ENCODE results near the gene EMID1. TPM values are rescaled to one million over a fixed set of nuclear protein-coding genes. Genes with fewer than 3 reads are reported as not detected.

Gene EMID1
- total RNA-seq, 1 experiment from 2014 or later: 1.1 TPM

DNA sequence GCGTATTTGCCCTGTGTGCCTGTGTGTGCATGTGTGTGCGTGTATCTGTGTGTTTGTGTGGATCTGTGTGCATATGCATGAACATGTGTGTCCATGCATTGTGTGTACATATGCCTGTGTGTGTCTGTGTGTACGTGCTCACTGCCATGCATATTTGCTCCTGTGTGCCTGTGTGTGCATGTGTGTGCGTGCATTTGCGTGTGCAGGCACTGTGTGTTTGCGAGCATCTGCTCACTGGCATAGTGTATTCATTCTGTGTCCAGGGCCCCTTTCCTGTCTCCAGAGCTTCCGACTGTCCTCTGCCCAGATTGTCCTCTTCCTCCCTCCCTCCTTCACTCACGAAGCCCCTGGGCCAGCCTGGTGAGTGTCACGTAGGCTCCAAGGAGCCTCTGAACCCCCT lies 5.8 kb downstream of the EMID1 start:
- H2AFZ ChIP-seq: no peak overlapping the region
- no peak overlapping the region for H3K27ac ChIP-seq
- ChIA-PET POLR2A (ENCODE audit: unreplicated experiment) (no interaction called here), CTCF (no interaction called here)
- no peaks in the 10 kb centered on the region for H3K4me1 ChIP-seq (replicated peaks; ENCODE audit: insufficient read depth)
- no peak overlapping the region for H3K4me3 ChIP-seq
- H4K20me1 ChIP-seq (ENCODE audit: insufficient read depth): no peaks in the 10 kb centered on the region
- no peak for DNase-seq
- H3K79me2 ChIP-seq (ENCODE audit: low read depth): no peaks in the 10 kb centered on the region
- H3K27me3 ChIP-seq (ENCODE audit: insufficient read depth, low read depth): peaks cover 32% of the 10 kb centered on the region
- BruUV-seq (replicated peaks): no TSS peak
- H3K9me2 ChIP-seq (ENCODE audit: insufficient read depth): no peaks in the 10 kb centered on the region
- no peaks in the 10 kb centered on the region for H3K9me3 ChIP-seq (ENCODE audit: insufficient read depth, low read depth)
- no peaks in the 10 kb centered on the region for H3F3A ChIP-seq (ENCODE audit: insufficient read depth, low read depth)
- no peak overlapping the region for H3K4me2 ChIP-seq
- TF ChIP-seq, protein P1, sequence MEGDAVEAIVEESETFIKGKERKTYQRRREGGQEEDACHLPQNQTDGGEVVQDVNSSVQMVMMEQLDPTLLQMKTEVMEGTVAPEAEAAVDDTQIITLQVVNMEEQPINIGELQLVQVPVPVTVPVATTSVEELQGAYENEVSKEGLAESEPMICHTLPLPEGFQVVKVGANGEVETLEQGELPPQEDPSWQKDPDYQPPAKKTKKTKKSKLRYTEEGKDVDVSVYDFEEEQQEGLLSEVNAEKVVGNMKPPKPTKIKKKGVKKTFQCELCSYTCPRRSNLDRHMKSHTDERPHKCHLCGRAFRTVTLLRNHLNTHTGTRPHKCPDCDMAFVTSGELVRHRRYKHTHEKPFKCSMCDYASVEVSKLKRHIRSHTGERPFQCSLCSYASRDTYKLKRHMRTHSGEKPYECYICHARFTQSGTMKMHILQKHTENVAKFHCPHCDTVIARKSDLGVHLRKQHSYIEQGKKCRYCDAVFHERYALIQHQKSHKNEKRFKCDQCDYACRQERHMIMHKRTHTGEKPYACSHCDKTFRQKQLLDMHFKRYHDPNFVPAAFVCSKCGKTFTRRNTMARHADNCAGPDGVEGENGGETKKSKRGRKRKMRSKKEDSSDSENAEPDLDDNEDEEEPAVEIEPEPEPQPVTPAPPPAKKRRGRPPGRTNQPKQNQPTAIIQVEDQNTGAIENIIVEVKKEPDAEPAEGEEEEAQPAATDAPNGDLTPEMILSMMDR (conservative IDR thresholded peaks at IDR 0.05): no peak
- TF ChIP-seq EZH2 (IDR thresholded peaks at IDR 0.05; ENCODE audit: low read depth): no peak
- no peaks in the 10 kb centered on the region for H3K36me3 ChIP-seq (ENCODE audit: low read depth)
- intact Hi-C loops (cut with micrococcal nuclease; ENCODE audit: unreplicated experiment): no loop called here

- Histone ChIP-seq H3K9me3 (ENCODE audit: insufficient read depth, low read depth) (no peaks in the 10 kb centered on the region), H3K9me2 (ENCODE audit: insufficient read depth) (no peaks in the 10 kb centered on the region), H2AFZ (no peak overlapping the region), H3K79me2 (ENCODE audit: low read depth) (no peaks in the 10 kb centered on the region), H3K4me1 (replicated peaks; ENCODE audit: insufficient read depth) (no peaks in the 10 kb centered on the region), H3K27ac (no peak overlapping the region), H3K4me3 (no peak overlapping the region), H4K20me1 (ENCODE audit: insufficient read depth) (no peaks in the 10 kb centered on the region), H3F3A (ENCODE audit: insufficient read depth, low read depth) (no peaks in the 10 kb centered on the region), H3K27me3 (ENCODE audit: insufficient read depth, low read depth) (peaks cover 19% of the 10 kb centered on the region), H3K36me3 (ENCODE audit: low read depth) (no peaks in the 10 kb centered on the region), H3K4me2 (no peak overlapping the region)
- no TSS peak for BruUV-seq (replicated peaks)
- DNase-seq: no peak
- CTCF ChIA-PET: no interaction called here
- TF ChIP-seq, protein P1 (conservative IDR thresholded peaks at IDR 0.05): no peak
- TF ChIP-seq EZH2 (IDR thresholded peaks at IDR 0.05; ENCODE audit: low read depth): no peak
- POLR2A ChIA-PET (ENCODE audit: unreplicated experiment): no interaction called here
- intact Hi-C loops (cut with micrococcal nuclease; ENCODE audit: unreplicated experiment): no loop called here
Observed at GRCh38 chr22:29212743-29213142, 7.0 kb downstream of the EMID1 start.

DNA sequence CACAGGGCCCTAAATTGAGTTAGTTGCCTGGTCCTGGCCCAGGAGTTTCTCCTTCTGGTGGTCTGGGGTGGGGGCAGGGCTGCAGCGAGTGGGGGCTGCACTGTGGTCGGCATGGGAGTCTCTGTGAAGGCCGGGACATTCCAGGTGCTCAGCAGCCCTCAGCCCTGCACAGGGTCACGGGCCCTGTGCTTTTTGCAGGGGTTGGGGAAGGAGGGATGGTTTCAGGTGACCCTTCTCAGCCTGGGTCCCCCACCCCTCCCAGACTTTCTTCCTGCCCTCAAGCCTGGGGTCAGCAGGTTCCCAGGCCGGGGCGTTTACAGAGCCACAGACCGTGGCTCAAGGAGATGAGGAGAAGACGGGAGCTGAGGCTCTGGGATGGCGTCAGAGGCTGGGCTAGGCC lies 7.8 kb downstream of the EMID1 start:
- no TSS peak for BruUV-seq (replicated peaks)
- Histone ChIP-seq H3K9me3 (ENCODE audit: insufficient read depth, low read depth) (no peaks in the 10 kb centered on the region), H4K20me1 (ENCODE audit: insufficient read depth) (no peaks in the 10 kb centered on the region), H3K4me2 (no peak overlapping the region), H3K27ac (no peak overlapping the region), H3F3A (ENCODE audit: insufficient read depth, low read depth) (no peaks in the 10 kb centered on the region), H3K79me2 (ENCODE audit: low read depth) (no peaks in the 10 kb centered on the region), H3K4me1 (replicated peaks; ENCODE audit: insufficient read depth) (no peaks in the 10 kb centered on the region), H2AFZ (no peak overlapping the region), H3K4me3 (no peak overlapping the region), H3K27me3 (ENCODE audit: insufficient read depth, low read depth) (peaks cover 20% of the 10 kb centered on the region), H3K9me2 (ENCODE audit: insufficient read depth) (no peaks in the 10 kb centered on the region), H3K36me3 (ENCODE audit: low read depth) (no peaks in the 10 kb centered on the region)
- intact Hi-C loops (cut with micrococcal nuclease; ENCODE audit: unreplicated experiment): no loop called here
- POLR2A ChIA-PET (ENCODE audit: unreplicated experiment): no interaction called here
- no peak for TF ChIP-seq EZH2 (IDR thresholded peaks at IDR 0.05; ENCODE audit: low read depth)
- TF ChIP-seq, protein P1 (conservative IDR thresholded peaks at IDR 0.05): no peak
- no peak for DNase-seq
- CTCF ChIA-PET: no interaction called here

Data from PC-9 (cell line).